ENCODE data around the gene METAP1D. TPM values are rescaled to one million over a fixed set of nuclear protein-coding genes. Genes with fewer than 3 reads are reported as not detected.
A peak's percentile ranks its signal among the peaks of the same experiment; 100 is the strongest.

METAP1D gene
- total RNA-seq, 1 donor from 2014 or later, result 8.2 TPM

- no peaks in the 10 kb centered on the region for H3K79me2 ChIP-seq (ENCODE audit: low read depth)
- H3K36me3 Mint-ChIP-seq, result no peaks in the 10 kb centered on the region
- H3K4me3 ChIP-seq, result peak overlapping the region; percentile 44
- H3K27ac ChIP-seq, result no peak overlapping the region
- H3K4me1 Mint-ChIP-seq, result peaks cover 48% of the 10 kb centered on the region
- H3K9me3 ChIP-seq (ENCODE audit: low read depth), result no peaks in the 10 kb centered on the region
- H3F3A ChIP-seq (ENCODE audit: low read depth), result peaks cover 83% of the 10 kb centered on the region
- no peaks in the 10 kb centered on the region for H3K36me3 ChIP-seq
- peaks cover 81% of the 10 kb centered on the region for H3K27me3 Mint-ChIP-seq (ENCODE audit: insufficient read depth, low read depth)
- H3K4me1 ChIP-seq, result peaks cover 54% of the 10 kb centered on the region
- peaks cover 96% of the 10 kb centered on the region for H4K20me1 ChIP-seq (ENCODE audit: low read depth)
- peak overlapping the region; percentile 81 for H3K4me3 Mint-ChIP-seq
- peaks cover 100% of the 10 kb centered on the region for H3K27me3 ChIP-seq
- H3K9ac ChIP-seq, result no peak overlapping the region
- no peak overlapping the region for H3K27ac Mint-ChIP-seq
- no peak for TF ChIP-seq CTCF (IDR thresholded peaks at IDR 0.05)
- TF ChIP-seq EZH2 (IDR thresholded peaks at IDR 0.05), result peak; percentile 97
- TF ChIP-seq EZH2phosphoT487 (IDR thresholded peaks at IDR 0.05), result peak; percentile 94
- DNase-seq (ENCODE audit: low spot score), result peak; percentile 61
- no peak overlapping the region for H2AFZ ChIP-seq (replicated peaks)
- H3K4me2 ChIP-seq, result peak overlapping the region; percentile 83
- peaks cover 2% of the 10 kb centered on the region for H3K9me3 Mint-ChIP-seq
These were observed 97.1 kb downstream of the METAP1D start for GRCh38 chr2:172096626-172097547.

DNA sequence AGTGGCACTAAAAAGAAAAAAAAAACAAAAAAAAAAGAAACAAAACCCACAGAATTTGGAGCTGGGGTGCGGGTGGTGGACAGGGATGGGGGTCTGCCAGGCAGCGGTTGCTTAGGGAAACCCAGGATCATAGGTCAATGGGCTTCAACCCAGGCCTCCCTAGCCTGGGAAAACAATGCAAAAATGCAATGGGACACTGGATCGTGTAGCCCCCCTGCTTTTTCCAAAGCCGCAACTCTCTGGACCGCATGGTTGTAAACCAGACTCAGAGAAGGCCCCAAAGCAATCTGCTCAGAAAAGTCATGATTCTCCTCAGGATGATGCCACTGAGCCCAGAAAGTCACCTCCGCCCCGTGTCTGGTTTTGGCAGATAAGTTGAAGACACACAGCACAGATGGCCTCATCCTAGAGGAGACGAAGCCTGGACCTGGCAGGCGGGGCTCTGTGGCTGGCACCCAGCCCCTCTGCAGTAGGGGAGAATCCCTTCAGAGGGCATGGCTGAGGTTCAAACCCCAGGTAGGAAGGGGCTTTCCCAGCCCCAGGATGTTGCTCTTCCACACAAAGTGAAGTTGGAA lies 97.9 kb downstream of the METAP1D start:
- peaks cover 50% of the 10 kb centered on the region for H3K4me1 Mint-ChIP-seq
- Histone ChIP-seq H3K27me3 (peaks cover 100% of the 10 kb centered on the region), H2AFZ (replicated peaks) (no peak overlapping the region), H3K4me3 (peak overlapping the region; percentile 44), H3F3A (ENCODE audit: low read depth) (peaks cover 85% of the 10 kb centered on the region), H3K27ac (no peak overlapping the region), H3K4me2 (peak overlapping the region; percentile 83), H3K9ac (no peak overlapping the region), H3K9me3 (ENCODE audit: low read depth) (no peaks in the 10 kb centered on the region), H3K79me2 (ENCODE audit: low read depth) (no peaks in the 10 kb centered on the region), H4K20me1 (ENCODE audit: low read depth) (peaks cover 92% of the 10 kb centered on the region), H3K4me1 (peaks cover 58% of the 10 kb centered on the region), H3K36me3 (no peaks in the 10 kb centered on the region)
- TF ChIP-seq EZH2 (IDR thresholded peaks at IDR 0.05) (peak; percentile 76), EZH2phosphoT487 (IDR thresholded peaks at IDR 0.05) (peak; percentile 63), CTCF (IDR thresholded peaks at IDR 0.05) (no peak)
- no peak overlapping the region for H3K27ac Mint-ChIP-seq
- peaks cover 2% of the 10 kb centered on the region for H3K9me3 Mint-ChIP-seq
- peaks cover 78% of the 10 kb centered on the region for H3K27me3 Mint-ChIP-seq (ENCODE audit: insufficient read depth, low read depth)
- DNase-seq (ENCODE audit: low spot score), result peak; percentile 32
- peak overlapping the region; percentile 77 for H3K4me3 Mint-ChIP-seq
- H3K36me3 Mint-ChIP-seq, result no peaks in the 10 kb centered on the region

DNA sequence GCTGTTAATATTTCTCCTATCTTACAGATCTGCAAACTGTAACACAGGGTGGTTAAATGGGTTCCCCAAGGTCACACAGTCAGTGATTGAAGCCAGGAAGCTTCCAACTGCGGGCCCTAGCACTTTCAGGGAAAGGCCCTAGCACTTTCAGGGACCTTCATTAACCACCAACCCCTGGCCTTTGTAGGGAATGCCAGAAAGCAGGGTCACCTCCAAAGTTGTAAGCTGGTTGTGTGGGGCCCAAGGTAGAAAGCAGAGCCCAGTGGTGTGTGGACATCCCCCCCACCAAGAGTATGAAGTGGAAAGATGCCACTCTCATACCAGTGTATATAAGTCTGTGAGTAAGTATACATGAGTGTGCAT lies 98.5 kb downstream of the METAP1D start:
- no peak overlapping the region for H3K27ac ChIP-seq
- Mint-ChIP-seq H3K27me3 (ENCODE audit: insufficient read depth, low read depth) (peaks cover 78% of the 10 kb centered on the region), H3K36me3 (no peaks in the 10 kb centered on the region), H3K4me1 (peaks cover 53% of the 10 kb centered on the region), H3K9me3 (peaks cover 2% of the 10 kb centered on the region), H3K4me3 (peak overlapping the region; percentile 77), H3K27ac (no peak overlapping the region)
- H3K79me2 ChIP-seq (ENCODE audit: low read depth), result no peaks in the 10 kb centered on the region
- peaks cover 88% of the 10 kb centered on the region for H4K20me1 ChIP-seq (ENCODE audit: low read depth)
- no peak for DNase-seq (ENCODE audit: low spot score)
- H3K4me3 ChIP-seq, result no peak overlapping the region
- no peak overlapping the region for H2AFZ ChIP-seq (replicated peaks)
- no peaks in the 10 kb centered on the region for H3K9me3 ChIP-seq (ENCODE audit: low read depth)
- TF ChIP-seq EZH2phosphoT487 (IDR thresholded peaks at IDR 0.05) (no peak), CTCF (IDR thresholded peaks at IDR 0.05) (no peak)
- H3F3A ChIP-seq (ENCODE audit: low read depth), result peaks cover 81% of the 10 kb centered on the region
- H3K27me3 ChIP-seq, result peaks cover 100% of the 10 kb centered on the region
- no peak overlapping the region for H3K9ac ChIP-seq
- no peaks in the 10 kb centered on the region for H3K36me3 ChIP-seq
- peaks cover 62% of the 10 kb centered on the region for H3K4me1 ChIP-seq
- H3K4me2 ChIP-seq, result no peak overlapping the region

Data from neural progenitor cell (in vitro differentiated cells).